Activated CD4-positive, alpha-beta T cell treated with anti-CD3 and anti-CD28 coated beads, Interleukin-2, amount 10 ng/mL, durations not matched to agents 7 days and 5 days (primary cell): ENCODE results near the gene PFKP. TPM values are rescaled to one million over a fixed set of nuclear protein-coding genes. Genes with fewer than 3 reads are reported as not detected.

Source experiments
- CTCF ChIA-PET: fragments of 350-600 bp; sonication (Branson Sonifier 250); formaldehyde crosslinking; loops from one replicate; lab custom pipeline; 2021; ENCODE audit warnings: antibody characterized with exemption; lab: Charles Lee
- POLR2A ChIA-PET: fragments of 350-600 bp; sonication (Branson Sonifier 250); formaldehyde crosslinking; loops from one replicate; lab custom pipeline; 2021; ENCODE audit warnings: antibody characterized with exemption; lab: Charles Lee
- DNase-seq: peaks from one replicate; pipeline ENCODE4 v3.0.0-alpha.2; 2020
- H3K27ac Mint-ChIP-seq: one replicate; pipeline ENCODE4 v1.8.0; 2021; ENCODE audit warnings: mild to moderate bottlenecking, moderate library complexity, mixed read lengths
- H3K27me3 Mint-ChIP-seq: one replicate; pipeline ENCODE4 v1.8.0; 2021; ENCODE audit warnings: mixed read lengths
- H3K36me3 Mint-ChIP-seq: one replicate; pipeline ENCODE4 v1.8.0; 2021; ENCODE audit warnings: low read depth, mixed read lengths
- H3K4me1 Mint-ChIP-seq: one replicate; pipeline ENCODE4 v1.8.0; 2021; ENCODE audit warnings: mixed read lengths
- H3K4me3 Mint-ChIP-seq: one replicate; pipeline ENCODE4 v1.8.0; 2021; ENCODE audit warnings: mild to moderate bottlenecking, moderate library complexity, mixed read lengths
- H3K9me3 Mint-ChIP-seq: one replicate; pipeline ENCODE4 v1.8.0; 2021; ENCODE audit warnings: mixed read lengths
- total RNA-seq, 2 experiments: library from RNA; stranded (reverse); gene quantifications; one replicate each; pipeline ENCODE4 v1.2.3, GENCODE V29; 2021

The PFKP gene
- total RNA-seq, 2 experiments from 2014 or later = 173 to 178 TPM

- Mint-ChIP-seq H3K4me1 (peaks cover 2% of the 10 kb centered on the region), H3K4me3 (no peak overlapping the region), H3K9me3 (peaks cover 2% of the 10 kb centered on the region), H3K27me3 (peaks cover 29% of the 10 kb centered on the region), H3K27ac (no peak overlapping the region), H3K36me3 (no peaks in the 10 kb centered on the region)
- ChIA-PET POLR2A (no interaction called here), CTCF (no interaction called here)
- no peak for DNase-seq
Observed at GRCh38 chr10:3036155-3037021, 31.0 kb upstream of the PFKP start.

- Mint-ChIP-seq H3K27ac (no peak overlapping the region), H3K4me3 (no peak overlapping the region), H3K4me1 (peaks cover 2% of the 10 kb centered on the region), H3K36me3 (no peaks in the 10 kb centered on the region), H3K9me3 (peaks cover 2% of the 10 kb centered on the region), H3K27me3 (peaks cover 21% of the 10 kb centered on the region)
- ChIA-PET POLR2A (no interaction called here), CTCF (no interaction called here)
- DNase-seq = no peak
Observed at GRCh38 chr10:3037182-3037581, 30.2 kb upstream of the PFKP start.

GRCh38 chr10:3040069-3040468 is 27.3 kb upstream of the PFKP start:
- peaks cover 19% of the 10 kb centered on the region for H3K27me3 Mint-ChIP-seq
- CTCF ChIA-PET = no interaction called here
- H3K36me3 Mint-ChIP-seq = no peaks in the 10 kb centered on the region
- H3K4me3 Mint-ChIP-seq = no peak overlapping the region
- peaks cover 2% of the 10 kb centered on the region for H3K4me1 Mint-ChIP-seq
- no peak overlapping the region for H3K27ac Mint-ChIP-seq
- no peak for DNase-seq
- POLR2A ChIA-PET = no interaction called here
- peaks cover 2% of the 10 kb centered on the region for H3K9me3 Mint-ChIP-seq

GRCh38 chr10:3042589-3042988 is 24.8 kb upstream of the PFKP start:
- H3K36me3 Mint-ChIP-seq = no peaks in the 10 kb centered on the region
- CTCF ChIA-PET = interaction anchor here (1.1 kb wide), 1 partner anchor 12 kb away, joined by 5 read pairs; no protein-coding TSS in a partner anchor
- H3K27me3 Mint-ChIP-seq = peaks cover 12% of the 10 kb centered on the region
- H3K4me3 Mint-ChIP-seq = no peak overlapping the region
- DNase-seq = no peak
- no peaks in the 10 kb centered on the region for H3K4me1 Mint-ChIP-seq
- POLR2A ChIA-PET = no interaction called here
- H3K27ac Mint-ChIP-seq = no peak overlapping the region
- peaks cover 2% of the 10 kb centered on the region for H3K9me3 Mint-ChIP-seq

GRCh38 chr10:3043512-3044368 is 23.6 kb upstream of the PFKP start:
- Mint-ChIP-seq H3K27me3 (peaks cover 9% of the 10 kb centered on the region), H3K36me3 (no peaks in the 10 kb centered on the region), H3K4me1 (no peaks in the 10 kb centered on the region), H3K4me3 (no peak overlapping the region), H3K9me3 (no peaks in the 10 kb centered on the region), H3K27ac (no peak overlapping the region)
- ChIA-PET POLR2A (no interaction called here), CTCF (interaction anchor here (1.0 to 1.5 kb wide), 4 partner anchors 9 to 76 kb away, joined by 3 to 5 read pairs (median 4); no protein-coding TSS in a partner anchor)
- DNase-seq = peak; percentile 54

GRCh38 chr10:3045471-3046209 is 21.7 kb upstream of the PFKP start:
- ChIA-PET POLR2A (no interaction called here), CTCF (no interaction called here)
- H3K27me3 Mint-ChIP-seq = peaks cover 13% of the 10 kb centered on the region
- no peaks in the 10 kb centered on the region for H3K9me3 Mint-ChIP-seq
- no peak overlapping the region for H3K27ac Mint-ChIP-seq
- H3K4me1 Mint-ChIP-seq = no peaks in the 10 kb centered on the region
- no peak overlapping the region for H3K4me3 Mint-ChIP-seq
- no peaks in the 10 kb centered on the region for H3K36me3 Mint-ChIP-seq
- no peak for DNase-seq

GRCh38 chr10:3046210-3046779 is 21.1 kb upstream of the PFKP start:
- Mint-ChIP-seq H3K9me3 (no peaks in the 10 kb centered on the region), H3K27me3 (peaks cover 13% of the 10 kb centered on the region), H3K36me3 (no peaks in the 10 kb centered on the region), H3K27ac (no peak overlapping the region), H3K4me3 (no peak overlapping the region), H3K4me1 (no peaks in the 10 kb centered on the region)
- POLR2A ChIA-PET = no interaction called here
- no peak for DNase-seq
- CTCF ChIA-PET = interaction anchor here (0.6 kb wide), 1 partner anchor 622 kb away, joined by 3 read pairs; no protein-coding TSS in a partner anchor

GRCh38 chr10:3046981-3047547 is 20.3 kb upstream of the PFKP start:
- Mint-ChIP-seq H3K4me3 (no peak overlapping the region), H3K27me3 (peaks cover 13% of the 10 kb centered on the region), H3K36me3 (no peaks in the 10 kb centered on the region), H3K4me1 (no peaks in the 10 kb centered on the region), H3K9me3 (no peaks in the 10 kb centered on the region), H3K27ac (no peak overlapping the region)
- ChIA-PET CTCF (no interaction called here), POLR2A (no interaction called here)
- no peak for DNase-seq

- H3K4me1 Mint-ChIP-seq = no peaks in the 10 kb centered on the region
- CTCF ChIA-PET = no interaction called here
- POLR2A ChIA-PET = no interaction called here
- no peak for DNase-seq
- no peaks in the 10 kb centered on the region for H3K9me3 Mint-ChIP-seq
- no peaks in the 10 kb centered on the region for H3K36me3 Mint-ChIP-seq
- H3K27me3 Mint-ChIP-seq = peaks cover 13% of the 10 kb centered on the region
- no peak overlapping the region for H3K27ac Mint-ChIP-seq
- H3K4me3 Mint-ChIP-seq = no peak overlapping the region
Observed at GRCh38 chr10:3047596-3047995, 19.8 kb upstream of the PFKP start.

GRCh38 chr10:3048119-3049019 is 19.0 kb upstream of the PFKP start:
- Mint-ChIP-seq H3K27ac (no peak overlapping the region), H3K4me1 (no peaks in the 10 kb centered on the region), H3K9me3 (no peaks in the 10 kb centered on the region), H3K27me3 (peaks cover 15% of the 10 kb centered on the region), H3K4me3 (no peak overlapping the region), H3K36me3 (no peaks in the 10 kb centered on the region)
- CTCF ChIA-PET = no interaction called here
- POLR2A ChIA-PET = no interaction called here
- DNase-seq = no peak

GRCh38 chr10:3051692-3052091 is 15.7 kb upstream of the PFKP start:
- Mint-ChIP-seq H3K4me3 (no peak overlapping the region), H3K9me3 (no peaks in the 10 kb centered on the region), H3K4me1 (no peaks in the 10 kb centered on the region), H3K27me3 (peaks cover 25% of the 10 kb centered on the region), H3K27ac (no peak overlapping the region), H3K36me3 (no peaks in the 10 kb centered on the region)
- ChIA-PET POLR2A (no interaction called here), CTCF (interaction anchor here (1.8 kb wide), 1 partner anchor 8 kb away, joined by 4 read pairs; no protein-coding TSS in a partner anchor)
- no peak for DNase-seq
